Bone marrow (tissue), 2 donors: Measurements from ENCODE around the gene FADD.

Experiments used
- DNase-seq, 2 donors: peaks; one replicate each; lab custom pipeline; 2025; lab: John Stamatoyannopoulos, UW

The FADD gene

GRCh38 chr11:70202920-70203750 is at the start of gene FADD:
FADD (plus strand) TSS chr11:70203296; CDS start chr11:70203460, 164 bp downstream.
- DNase-seq, result peak; percentile 70 to 78

GRCh38 chr11:70155386-70155785 is 47.7 kb upstream of the FADD start:
- DNase-seq, result no peak

GRCh38 chr11:70156291-70157037 is 46.6 kb upstream of the FADD start:
- DNase-seq, result no peak

- no peak for DNase-seq
These were observed 44.9 kb upstream of the FADD start for GRCh38 chr11:70158201-70158600.

- DNase-seq, result no peak
These were observed 44.2 kb upstream of the FADD start for GRCh38 chr11:70158757-70159389.

- DNase-seq, result no peak
These were observed 43.2 kb upstream of the FADD start for GRCh38 chr11:70159627-70160570.

GRCh38 chr11:70161043-70161625 is 42.0 kb upstream of the FADD start:
- DNase-seq, result no peak

- no peak for DNase-seq
These were observed 38.4 kb upstream of the FADD start for GRCh38 chr11:70164705-70165104.

- no peak for DNase-seq
These were observed 36.0 kb upstream of the FADD start for GRCh38 chr11:70167120-70167519.

- no peak for DNase-seq
These were observed 35.2 kb upstream of the FADD start for GRCh38 chr11:70167723-70168404.

- no peak for DNase-seq
These were observed 34.7 kb upstream of the FADD start for GRCh38 chr11:70168405-70168754.

- no peak for DNase-seq
These were observed 34.0 kb upstream of the FADD start for GRCh38 chr11:70169127-70169526.

- no peak for DNase-seq
These were observed 33.5 kb upstream of the FADD start for GRCh38 chr11:70169632-70170031.

- DNase-seq, result no peak
These were observed 32.4 kb upstream of the FADD start for GRCh38 chr11:70170596-70171210.

- no peak for DNase-seq
These were observed 30.1 kb upstream of the FADD start for GRCh38 chr11:70173018-70173417.

GRCh38 chr11:70174547-70175235 is 28.4 kb upstream of the FADD start:
- DNase-seq, result no peak

GRCh38 chr11:70175236-70175698 is 27.8 kb upstream of the FADD start:
- DNase-seq, result no peak

- peak in 1 of 2 donors; percentile 7 for DNase-seq
These were observed 26.0 kb upstream of the FADD start for GRCh38 chr11:70176940-70177689.

GRCh38 chr11:70180906-70181305 is 22.2 kb upstream of the FADD start:
- no peak for DNase-seq
